ENCODE data around the gene CORIN. TPM values are rescaled to one million over a fixed set of nuclear protein-coding genes. Genes with fewer than 3 reads are reported as not detected.
A peak's percentile ranks its signal among the peaks of the same experiment; 100 is the strongest.

The CORIN gene
- total and polyA plus RNA-seq, 8 donors, result 0.05 to 1.1 (median 0.23) TPM; not detected in 1

GRCh38 chr4:47817275-47817674 is 20.6 kb downstream of the CORIN start:
- Histone ChIP-seq H3K36me3 (no peaks in the 10 kb centered on the region), H3K27ac (no peak overlapping the region), H3K27me3 (no peaks in the 10 kb centered on the region), H3K9me3 (no peaks in the 10 kb centered on the region), H3K4me3 (no peak overlapping the region), H3K4me1 (no peaks in the 10 kb centered on the region)
- intact Hi-C loops (cut with DNase I), result no loop called here
- no peak for DNase-seq
- ATAC-seq, result peak in 3 of 4 donors; percentile 55 to 75 (median 71)
- no peak for TF ChIP-seq CTCF (IDR thresholded peaks at IDR 0.05)
- no peak for FAIRE-seq

GRCh38 chr4:47816748-47817147 is 21.1 kb downstream of the CORIN start:
- H3K36me3 ChIP-seq, result no peaks in the 10 kb centered on the region
- FAIRE-seq (no peak), DNase-seq (no peak), ATAC-seq (no peak)
- no peaks in the 10 kb centered on the region for H3K27me3 ChIP-seq
- 77 to 85% methylated on average over 2 of the region's 2 CpGs for WGBS, 2 donors
- H3K27ac ChIP-seq, result no peak overlapping the region
- H3K4me1 ChIP-seq, result no peaks in the 10 kb centered on the region
- intact Hi-C loops (cut with DNase I), result no loop called here
- H3K4me3 ChIP-seq, result no peak overlapping the region
- no peak for TF ChIP-seq CTCF (IDR thresholded peaks at IDR 0.05)
- no peaks in the 10 kb centered on the region for H3K9me3 ChIP-seq

GRCh38 chr4:47814618-47815295 is 23.1 kb downstream of the CORIN start:
- no peak for TF ChIP-seq CTCF (IDR thresholded peaks at IDR 0.05)
- Histone ChIP-seq H3K4me1 (no peaks in the 10 kb centered on the region), H3K4me3 (no peak overlapping the region), H3K36me3 (no peaks in the 10 kb centered on the region), H3K27ac (no peak overlapping the region), H3K27me3 (no peaks in the 10 kb centered on the region), H3K9me3 (no peaks in the 10 kb centered on the region)
- DNase-seq, result no peak
- no peak for FAIRE-seq
- WGBS, 2 donors, result 86 to 90% methylated on average over 6 of the region's 6 CpGs
- ATAC-seq, result no peak
- intact Hi-C loops (cut with DNase I), result no loop called here

GRCh38 chr4:47809654-47810203 is 28.1 kb downstream of the CORIN start:
- H3K4me1 ChIP-seq, result no peaks in the 10 kb centered on the region
- ATAC-seq, result no peak
- WGBS, 2 donors, result 85 to 89% methylated on average over 3 of the region's 3 CpGs
- H3K36me3 ChIP-seq, result no peaks in the 10 kb centered on the region
- intact Hi-C loops (cut with DNase I), result no loop called here
- H3K27ac ChIP-seq, result no peak overlapping the region
- no peak for FAIRE-seq
- no peak for TF ChIP-seq CTCF (IDR thresholded peaks at IDR 0.05)
- no peaks in the 10 kb centered on the region for H3K9me3 ChIP-seq
- no peak overlapping the region for H3K4me3 ChIP-seq
- H3K27me3 ChIP-seq, result no peaks in the 10 kb centered on the region
- no peak for DNase-seq

GRCh38 chr4:47804598-47804997 is 33.3 kb downstream of the CORIN start:
- H3K27ac ChIP-seq, result no peak overlapping the region
- no peak overlapping the region for H3K4me3 ChIP-seq
- WGBS, 2 donors, result 90 to 94% methylated on average over 7 of the region's 7 CpGs
- no peak for TF ChIP-seq CTCF (IDR thresholded peaks at IDR 0.05)
- no peaks in the 10 kb centered on the region for H3K36me3 ChIP-seq
- no peaks in the 10 kb centered on the region for H3K9me3 ChIP-seq
- H3K27me3 ChIP-seq, result no peaks in the 10 kb centered on the region
- H3K4me1 ChIP-seq, result no peaks in the 10 kb centered on the region
- intact Hi-C loops (cut with DNase I), result no loop called here
- DNase-seq (no peak), ATAC-seq (no peak), FAIRE-seq (no peak)
